Immature natural killer cell (primary cell): Measurements from ENCODE around the gene GSK3B. TPM values are rescaled to one million over a fixed set of nuclear protein-coding genes. Genes with fewer than 3 reads are reported as not detected.

Experiments used
- DNase-seq, 3 donors: peaks; one replicate each; pipeline ENCODE4 v3.0.0; 2022; ENCODE audit warnings: mixed read lengths in 1 of 3
- H3K27ac Mint-ChIP-seq, 6 donors: one replicate each; pipeline ENCODE4 v1.8.0; 2020; ENCODE audit warnings: mixed read lengths in 6 of 6, mild to moderate bottlenecking in 5 of 6, inconsistent platforms in 4 of 6, moderate library complexity in 3 of 6
- H3K27me3 Mint-ChIP-seq, 3 donors: one replicate each; pipeline ENCODE4 v1.8.0; 2020 to 2021; ENCODE audit warnings: low read depth in 3 of 3, mild to moderate bottlenecking in 3 of 3, mixed read lengths in 3 of 3, moderate library complexity in 3 of 3, inconsistent platforms in 1 of 3
- H3K36me3 Mint-ChIP-seq, 3 donors: one replicate each; pipeline ENCODE4 v1.8.0; 2020; ENCODE audit warnings: mixed read lengths in 3 of 3, inconsistent platforms in 2 of 3, mild to moderate bottlenecking in 2 of 3
- H3K4me1 Mint-ChIP-seq, 2 donors: one replicate each; pipeline ENCODE4 v1.8.0; 2020; ENCODE audit warnings: inconsistent platforms in 2 of 2, mild to moderate bottlenecking in 2 of 2, mixed read lengths in 2 of 2, moderate library complexity in 1 of 2
- H3K4me3 Mint-ChIP-seq, 5 donors: one replicate each; pipeline ENCODE4 v1.8.0; 2020; ENCODE audit warnings: mild to moderate bottlenecking in 5 of 5, mixed read lengths in 5 of 5, inconsistent platforms in 3 of 5, moderate library complexity in 3 of 5
- H3K9me3 Mint-ChIP-seq, 6 donors: one replicate each; pipeline ENCODE4 v1.8.0; 2020; ENCODE audit warnings: mild to moderate bottlenecking in 6 of 6, mixed read lengths in 6 of 6, inconsistent platforms in 4 of 6, moderate library complexity in 3 of 6
- polyA plus RNA-seq, 3 donors: library from polyadenylated mRNA; unstranded; fragments of 300-500 nt; fragmentation: Illumina TruSeq; gene quantifications; one replicate each; pipeline ENCODE4 v1.2.3, GENCODE V29; 2021

GSK3B gene
- polyA plus RNA-seq, 3 donors from 2014 or later: 11.9 to 26.6 (median 20.0) TPM

DNA sequence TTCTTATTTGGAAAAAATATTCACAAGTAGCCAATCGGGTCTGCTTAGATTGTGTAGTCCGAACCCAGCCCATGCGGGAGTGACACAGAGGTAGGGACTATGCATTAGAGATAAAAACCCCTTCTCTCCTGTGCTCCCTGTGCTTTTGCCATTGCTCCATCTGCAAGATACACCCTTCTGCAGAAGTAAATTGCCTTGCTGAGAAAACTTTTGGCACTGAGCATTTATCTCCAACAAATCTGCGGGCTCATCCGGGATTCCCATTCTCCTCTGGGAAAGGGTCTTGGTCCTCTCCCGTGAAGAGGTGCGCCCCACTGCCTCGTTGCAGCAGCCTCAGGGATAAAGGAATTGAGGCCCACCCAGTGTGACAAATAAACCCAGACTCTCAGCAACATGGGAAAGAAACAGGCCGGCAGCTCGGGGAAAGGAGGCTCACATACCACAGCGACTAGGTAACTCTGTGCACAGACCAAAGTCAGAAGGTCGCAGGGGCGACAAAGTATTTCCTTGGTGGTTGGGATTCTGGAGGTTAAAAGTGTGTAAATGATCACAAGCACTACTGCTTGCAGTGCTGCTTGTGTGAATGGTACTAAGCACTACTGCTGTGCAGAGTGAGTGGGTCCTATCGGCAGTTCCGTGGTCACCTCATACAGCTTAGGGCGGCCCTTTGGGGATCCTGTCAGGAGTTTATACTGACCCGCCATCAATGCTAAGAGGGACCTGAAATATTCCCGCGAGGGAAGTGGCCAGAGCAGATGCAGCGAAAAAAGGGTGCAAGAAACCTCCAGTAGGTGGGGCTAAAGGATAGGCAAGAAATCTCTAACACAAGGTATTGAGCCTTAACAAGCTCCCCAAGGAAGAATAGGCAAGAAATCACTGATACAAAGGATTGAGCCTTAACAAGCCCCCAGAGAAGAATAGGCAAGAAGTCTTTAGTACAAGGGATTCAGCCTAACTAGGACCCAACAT is 54.3 kb downstream of the GSK3B start:
- DNase-seq: no peak
- peaks cover 0 to 3% (median 0%) of the 10 kb centered on the region in 3 donors for H3K27me3 Mint-ChIP-seq
- peaks cover 15 to 39% (median 35%) of the 10 kb centered on the region in 3 donors for H3K36me3 Mint-ChIP-seq
- H3K4me1 Mint-ChIP-seq: peaks cover 44 to 86% of the 10 kb centered on the region in 2 donors
- H3K4me3 Mint-ChIP-seq: no peak overlapping the region
- H3K27ac Mint-ChIP-seq: peak overlapping the region in 3 of 6 donors; percentile 10 to 69 (median 41)
- H3K9me3 Mint-ChIP-seq: peaks cover 22 to 48% (median 31%) of the 10 kb centered on the region in 6 donors

GRCh38 chr3:120033596-120033995 is 60.7 kb downstream of the GSK3B start:
- DNase-seq: no peak
- Mint-ChIP-seq H3K36me3 (peaks cover 0 to 5% (median under 1%) of the 10 kb centered on the region in 3 donors), H3K27ac (peak overlapping the region in 5 of 6 donors; percentile 5 to 60 (median 18)), H3K27me3 (peaks cover 0 to 2% (median 0%) of the 10 kb centered on the region in 3 donors), H3K4me3 (peak overlapping the region in 3 of 5 donors; percentile 14 to 62 (median 17)), H3K9me3 (peaks cover 0 to 8% (median 4%) of the 10 kb centered on the region in 6 donors), H3K4me1 (peaks cover 60 to 92% of the 10 kb centered on the region in 2 donors)

- Mint-ChIP-seq H3K36me3 (peaks cover 0 to 4% (median 0%) of the 10 kb centered on the region in 3 donors), H3K27me3 (peaks cover 0 to 2% (median under 1%) of the 10 kb centered on the region in 3 donors), H3K4me3 (no peak overlapping the region), H3K4me1 (peaks cover 56 to 88% of the 10 kb centered on the region in 2 donors), H3K27ac (no peak overlapping the region), H3K9me3 (no peaks in the 10 kb centered on the region)
- DNase-seq: no peak
These were observed 62.7 kb downstream of the GSK3B start for GRCh38 chr3:120031561-120031960.

DNA sequence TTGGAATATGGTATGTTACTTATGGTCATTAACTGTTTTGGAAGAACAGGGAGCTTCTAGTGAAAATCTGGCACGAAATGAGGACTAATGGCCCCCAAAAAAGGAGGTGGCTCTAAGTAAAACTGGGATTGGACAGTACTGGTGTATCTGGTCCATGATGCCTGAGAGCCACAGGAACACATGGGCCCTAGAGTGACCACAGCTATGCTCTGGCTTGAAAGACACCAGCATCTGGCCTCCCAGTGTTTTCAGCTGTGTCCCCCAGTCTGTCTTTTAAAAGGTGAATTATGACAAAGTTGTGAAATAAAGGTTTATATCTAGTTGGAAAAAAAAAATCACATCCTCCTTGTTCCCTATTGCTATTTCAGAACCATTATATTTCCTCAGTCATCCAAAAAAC is 64.5 kb downstream of the GSK3B start:
- Mint-ChIP-seq H3K9me3 (no peaks in the 10 kb centered on the region), H3K36me3 (peaks cover 0 to 4% (median 0%) of the 10 kb centered on the region in 3 donors), H3K4me3 (no peak overlapping the region), H3K27ac (peak overlapping the region in 1 of 6 donors; percentile 4), H3K27me3 (peaks cover 0 to 2% (median 2%) of the 10 kb centered on the region in 3 donors), H3K4me1 (peaks cover 63 to 87% of the 10 kb centered on the region in 2 donors)
- no peak for DNase-seq

DNA sequence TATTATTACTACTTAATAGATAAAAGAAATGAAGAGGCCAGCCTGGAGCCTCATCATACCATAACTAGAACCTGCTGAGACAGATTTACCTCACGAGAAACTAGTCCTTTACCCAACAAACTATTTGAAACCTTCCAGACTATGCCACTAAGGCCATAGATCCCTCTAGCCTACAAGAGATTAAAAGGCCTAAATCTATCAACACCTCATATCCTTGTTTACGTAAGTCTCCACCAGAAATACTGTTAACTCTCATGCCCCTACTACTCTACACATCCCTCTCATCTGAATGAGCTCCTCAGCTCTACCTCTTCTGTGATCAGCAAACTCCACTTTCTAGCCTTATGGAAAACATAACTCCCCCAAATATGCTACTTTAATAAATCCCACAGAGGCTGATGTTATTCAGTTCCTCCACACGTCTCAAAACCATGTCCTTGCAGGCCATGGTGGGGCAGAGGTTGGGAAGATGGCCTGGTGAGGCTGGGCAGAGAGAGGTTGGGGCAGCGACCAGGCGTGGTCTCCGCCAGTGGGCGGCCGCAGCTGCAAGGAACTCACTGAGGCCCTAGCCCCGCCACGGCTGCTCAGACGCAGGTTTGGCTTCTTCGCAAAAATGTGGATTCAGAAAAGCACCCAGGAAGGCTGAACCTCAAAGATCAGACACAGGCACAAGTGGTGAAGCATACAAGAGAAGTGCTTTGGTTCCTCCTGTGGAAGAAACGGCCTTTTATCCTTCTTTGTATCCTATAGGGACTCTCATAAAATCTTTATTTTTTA is 65.8 kb downstream of the GSK3B start:
- peaks cover 0 to 2% (median 0%) of the 10 kb centered on the region in 3 donors for H3K27me3 Mint-ChIP-seq
- peak overlapping the region in 4 of 6 donors; percentile 0 to 20 (median 10) for H3K27ac Mint-ChIP-seq
- no peak for DNase-seq
- peaks cover 65 to 84% of the 10 kb centered on the region in 2 donors for H3K4me1 Mint-ChIP-seq
- no peaks in the 10 kb centered on the region for H3K9me3 Mint-ChIP-seq
- H3K36me3 Mint-ChIP-seq: peaks cover 0 to under 1% (median 0%) of the 10 kb centered on the region in 3 donors
- no peak overlapping the region for H3K4me3 Mint-ChIP-seq

GRCh38 chr3:120027226-120027625 is 67.0 kb downstream of the GSK3B start:
- no peaks in the 10 kb centered on the region for H3K9me3 Mint-ChIP-seq
- no peaks in the 10 kb centered on the region for H3K36me3 Mint-ChIP-seq
- DNase-seq: no peak
- H3K4me3 Mint-ChIP-seq: no peak overlapping the region
- H3K4me1 Mint-ChIP-seq: peaks cover 68 to 85% of the 10 kb centered on the region in 2 donors
- peaks cover 0 to 2% (median 0%) of the 10 kb centered on the region in 3 donors for H3K27me3 Mint-ChIP-seq
- no peak overlapping the region for H3K27ac Mint-ChIP-seq

DNA sequence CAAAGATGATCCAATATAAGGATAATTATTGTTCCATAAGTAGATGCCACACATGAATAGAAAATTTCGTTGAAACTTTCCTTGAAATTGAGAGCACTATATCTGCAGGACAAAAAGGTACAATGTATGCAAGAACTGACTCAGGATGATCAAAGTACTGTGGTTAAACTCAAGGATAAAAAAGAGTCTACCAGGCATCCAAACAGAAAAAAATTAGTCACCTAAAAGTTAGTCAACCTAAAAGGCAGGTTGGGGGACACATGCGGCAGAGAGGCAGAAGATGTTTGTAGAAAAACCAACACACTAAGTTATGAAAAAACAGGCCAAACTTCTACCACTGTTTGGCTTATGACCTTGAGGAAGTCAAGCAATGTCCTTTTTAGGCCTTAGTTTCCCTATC is 68.7 kb downstream of the GSK3B start:
- Mint-ChIP-seq H3K9me3 (no peaks in the 10 kb centered on the region), H3K4me1 (peaks cover 76 to 89% of the 10 kb centered on the region in 2 donors), H3K27ac (peak overlapping the region in 3 of 6 donors; percentile 20 to 73 (median 22)), H3K4me3 (peak overlapping the region in 1 of 5 donors; percentile 12), H3K27me3 (peaks cover 0 to 2% (median 0%) of the 10 kb centered on the region in 3 donors), H3K36me3 (no peaks in the 10 kb centered on the region)
- no peak for DNase-seq

GRCh38 chr3:120024103-120024502 is 70.1 kb downstream of the GSK3B start:
- H3K4me1 Mint-ChIP-seq: peaks cover 73 to 89% of the 10 kb centered on the region in 2 donors
- no peak for DNase-seq
- H3K27ac Mint-ChIP-seq: no peak overlapping the region
- peaks cover 0 to 2% (median 0%) of the 10 kb centered on the region in 3 donors for H3K27me3 Mint-ChIP-seq
- H3K36me3 Mint-ChIP-seq: no peaks in the 10 kb centered on the region
- H3K9me3 Mint-ChIP-seq: no peaks in the 10 kb centered on the region
- no peak overlapping the region for H3K4me3 Mint-ChIP-seq

- no peaks in the 10 kb centered on the region for H3K36me3 Mint-ChIP-seq
- DNase-seq: no peak
- peak overlapping the region in 4 of 5 donors; percentile 10 to 44 (median 30) for H3K4me3 Mint-ChIP-seq
- H3K9me3 Mint-ChIP-seq: no peaks in the 10 kb centered on the region
- H3K27ac Mint-ChIP-seq: peak overlapping the region in 2 of 6 donors; percentile 22 to 44
- peaks cover 0 to 2% (median 0%) of the 10 kb centered on the region in 3 donors for H3K27me3 Mint-ChIP-seq
- H3K4me1 Mint-ChIP-seq: peaks cover 72 to 89% of the 10 kb centered on the region in 2 donors
These were observed 71.5 kb downstream of the GSK3B start for GRCh38 chr3:120022729-120023128.

DNA sequence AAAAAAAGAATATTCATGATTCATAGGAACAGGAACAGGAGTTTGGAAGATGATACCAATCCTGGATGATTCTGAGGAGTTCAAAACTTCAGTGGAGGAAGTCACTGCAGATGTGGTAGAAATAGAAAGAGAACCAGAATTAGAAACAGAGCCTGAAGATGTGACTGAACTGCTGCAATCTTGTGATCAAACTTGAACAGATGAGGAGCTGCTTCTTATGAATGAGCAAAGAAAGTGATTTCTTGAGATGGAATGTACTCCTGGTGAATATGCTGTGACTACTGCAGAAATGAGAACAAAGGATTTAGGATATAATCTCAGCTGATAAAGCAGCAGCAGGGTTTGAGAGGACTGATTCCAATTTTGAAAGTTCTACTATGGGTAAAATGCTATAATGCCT is 72.7 kb downstream of the GSK3B start:
- Mint-ChIP-seq H3K27ac (peak overlapping the region; percentile 22 to 73 (median 42)), H3K4me1 (peaks cover 77 to 96% of the 10 kb centered on the region in 2 donors), H3K4me3 (peak overlapping the region in 4 of 5 donors; percentile 3 to 21 (median 4)), H3K27me3 (peaks cover 0 to 1% (median 0%) of the 10 kb centered on the region in 3 donors), H3K36me3 (no peaks in the 10 kb centered on the region), H3K9me3 (no peaks in the 10 kb centered on the region)
- no peak for DNase-seq

DNA sequence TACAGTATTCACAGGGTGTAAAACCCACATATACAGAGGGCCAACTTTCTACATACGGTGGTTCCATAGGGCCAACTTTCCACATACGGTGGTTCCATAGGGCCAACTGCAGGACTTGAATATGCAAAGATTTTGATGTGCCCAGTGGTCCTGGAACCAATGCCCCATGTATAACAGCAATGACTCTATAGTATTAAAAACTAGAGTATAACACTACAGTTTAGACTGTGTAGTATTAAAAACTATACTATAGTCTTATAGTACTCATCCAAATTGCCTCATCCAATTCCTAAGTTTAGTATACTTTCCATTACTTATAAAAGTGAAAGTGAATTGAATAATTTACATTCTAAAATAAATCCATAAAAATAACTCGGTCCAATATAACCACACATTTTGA is 75.9 kb downstream of the GSK3B start:
- Mint-ChIP-seq H3K36me3 (no peaks in the 10 kb centered on the region), H3K4me3 (peak overlapping the region in 1 of 5 donors; percentile 14), H3K9me3 (no peaks in the 10 kb centered on the region), H3K4me1 (peaks cover 73 to 96% of the 10 kb centered on the region in 2 donors), H3K27ac (no peak overlapping the region), H3K27me3 (no peaks in the 10 kb centered on the region)
- DNase-seq: no peak

DNA sequence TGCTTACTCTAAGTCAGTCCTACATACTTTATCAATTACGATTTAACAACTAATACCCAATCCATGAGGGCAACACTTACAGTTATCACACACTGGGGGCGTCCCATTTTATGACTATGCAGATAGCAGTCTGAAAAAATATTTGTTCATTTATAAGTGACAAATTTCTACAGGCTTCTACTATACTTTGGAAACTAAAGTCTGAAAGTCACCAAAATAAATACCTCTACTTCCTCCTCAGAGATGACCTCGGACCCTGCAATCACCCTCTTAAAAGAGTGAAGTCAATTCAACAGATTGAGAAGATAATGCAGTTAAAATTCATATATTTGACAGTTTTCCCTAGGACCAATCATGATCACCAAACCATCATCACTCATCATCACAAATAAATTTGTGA is 76.6 kb downstream of the GSK3B start:
- H3K27me3 Mint-ChIP-seq: no peaks in the 10 kb centered on the region
- H3K4me3 Mint-ChIP-seq: no peak overlapping the region
- DNase-seq: no peak
- H3K36me3 Mint-ChIP-seq: no peaks in the 10 kb centered on the region
- no peaks in the 10 kb centered on the region for H3K9me3 Mint-ChIP-seq
- peak overlapping the region in 2 of 6 donors; percentile 38 to 41 for H3K27ac Mint-ChIP-seq
- peaks cover 73 to 96% of the 10 kb centered on the region in 2 donors for H3K4me1 Mint-ChIP-seq

DNA sequence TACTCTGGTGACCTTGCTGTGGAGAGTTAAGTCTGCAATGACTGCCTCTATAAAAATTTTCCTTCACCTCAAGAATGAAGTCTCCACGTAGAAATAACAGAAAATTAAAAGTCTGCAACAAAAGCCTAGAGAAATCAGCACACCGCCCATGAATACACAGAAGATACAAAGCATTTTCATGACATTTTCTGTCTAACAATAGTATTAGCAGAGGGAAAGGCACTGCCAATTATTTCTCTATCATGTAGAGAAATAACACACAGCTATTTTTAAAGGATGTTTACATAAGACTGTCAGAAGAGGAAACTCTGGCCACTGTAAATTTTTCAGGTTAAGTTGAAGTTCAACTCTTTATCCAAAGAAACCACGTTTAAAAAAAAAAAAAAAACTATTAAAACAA is 80.8 kb downstream of the GSK3B start:
- Mint-ChIP-seq H3K27me3 (no peaks in the 10 kb centered on the region), H3K36me3 (no peaks in the 10 kb centered on the region), H3K4me3 (peak overlapping the region in 1 of 5 donors; percentile 15), H3K4me1 (peaks cover 72 to 96% of the 10 kb centered on the region in 2 donors), H3K27ac (peak overlapping the region in 1 of 6 donors; percentile 72), H3K9me3 (no peaks in the 10 kb centered on the region)
- DNase-seq: no peak
